Gastrocnemius medialis (tissue), 4 donors: ENCODE data around the gene GPR42. TPM values are rescaled to one million over a fixed set of nuclear protein-coding genes. Genes with fewer than 3 reads are reported as not detected.

Experiments
- ATAC-seq, 2 donors: fragments of 150-250 bp; one replicate each; pipeline ENCODE4 v1.9.1; 2016
- DNase-seq, 2 donors: peaks; one replicate each; pipeline ENCODE4 v3.0.0-alpha.2; 2019
- H3K27ac ChIP-seq, 4 donors: fragments of 200-600 bp; sonication (generic); 1 replicate in 1 of 4; 2 replicates in 3 of 4; pipeline ENCODE4 v1.5.1; 2016 to 2018; ENCODE audit warnings: mild to moderate bottlenecking in 2 of 4, moderate library complexity in 1 of 4
- H3K27me3 ChIP-seq, 3 donors: fragments of 200-600 bp; sonication (generic) in 2 of 3; 1 replicate in 1 of 3; 2 replicates in 2 of 3; pipeline versions ENCODE4 v1.5.1 to v1.6.0; 2016 to 2019; ENCODE audit warnings: mild to moderate bottlenecking in 1 of 3, moderate library complexity in 1 of 3
- H3K36me3 ChIP-seq, 2 donors: fragments of 200-600 bp; sonication (generic) in 1 of 2; one replicate each; pipeline ENCODE4 v1.5.1; 2017 to 2018
- H3K4me1 ChIP-seq, 2 donors: fragments of 200-600 bp; sonication (generic) in 1 of 2; one replicate each; pipeline ENCODE4 v1.5.1; 2016 to 2017; ENCODE audit warnings: mild to moderate bottlenecking in 2 of 2
- H3K4me3 ChIP-seq, 4 donors: fragments of 200-600 bp; sonication (generic) in 3 of 4; 1 replicate in 1 of 4; 2 replicates in 3 of 4; pipeline ENCODE4 v1.5.1; 2016 to 2019; ENCODE audit warnings: mild to moderate bottlenecking in 2 of 4
- H3K9me3 ChIP-seq, 3 donors: fragments of 200-600 bp; sonication (generic) in 2 of 3; 1 replicate in 1 of 3; 2 replicates in 2 of 3; pipeline ENCODE4 v1.5.1; 2016 to 2019
- CTCF ChIP-seq, 5 experiments: fragments of 450-650 bp in 3 of 5; fragments of 200-600 bp in 2 of 5; sonication (generic) in 2 of 5; IDR thresholded peaks in 4 of 5; conservative IDR thresholded peaks in 1 of 5; 1 replicate in 4 of 5; 2 replicates in 1 of 5; pipeline ENCODE4 v1.5.1; 2016 to 2019; ENCODE audit warnings: antibody characterized with exemption in 5 of 5, mild to moderate bottlenecking in 3 of 5, moderate library complexity in 3 of 5
- POLR2A ChIP-seq, 2 donors: fragments of 450-650 bp; IDR thresholded peaks; one replicate each; pipeline ENCODE4 v1.6.1; 2017; ENCODE audit warnings: antibody characterized with exemption in 2 of 2, mild to moderate bottlenecking in 2 of 2, moderate library complexity in 2 of 2
- in situ Hi-C, 4 donors: fragments of 200-750 bp; cut with MboI; loops; one replicate each; pipeline versions ENCODE4 v1.15.0 to v1.8.0; 2017; ENCODE audit warnings: low sequenced_read_pairs in 4 of 4
- intact Hi-C: fragments of 100-400 bp; cut with DNase I; formaldehyde crosslinking; loops from one replicate; pipeline ENCODE4 v1.15.1; 2023; ENCODE audit warnings: low total_unique reads
- total RNA-seq, 4 donors: library from RNA; depleted of rRNA; stranded (reverse); fragments of >200 nt; gene quantifications; one replicate each; pipeline versions ENCODE4 v1.1.0 to v1.2.3, GENCODE V29; 2016

The GPR42 gene
- total RNA-seq, 4 donors from 2014 or later, result not detected

- in situ Hi-C loops (loop anchor here in 1 of 4 donors (10.0 kb wide), 1 partner anchor 152 kb away; the partner anchor contains the start of gene KRTDAP), intact Hi-C loops (no loop called here)
- H3K4me1 ChIP-seq, result no peaks in the 10 kb centered on the region
- DNase-seq (no peak), ATAC-seq (no peak)
- H3K27ac ChIP-seq, result no peak overlapping the region
- no peaks in the 10 kb centered on the region for H3K36me3 ChIP-seq
- H3K9me3 ChIP-seq, result no peaks in the 10 kb centered on the region
- H3K27me3 ChIP-seq, result no peaks in the 10 kb centered on the region
- no peak overlapping the region for H3K4me3 ChIP-seq
- TF ChIP-seq CTCF (IDR thresholded peaks at IDR 0.05 in 4 of 5, conservative IDR thresholded peaks at IDR 0.05 in 1 of 5), result no peak
- TF ChIP-seq POLR2A (IDR thresholded peaks at IDR 0.05), result no peak
Observed at GRCh38 chr19:35342430-35342829, 28.4 kb upstream of the GPR42 start.

GRCh38 chr19:35344511-35345031, 26.3 kb upstream of the GPR42 start:
- no peaks in the 10 kb centered on the region for H3K36me3 ChIP-seq
- DNase-seq (no peak), ATAC-seq (no peak)
- no peaks in the 10 kb centered on the region for H3K27me3 ChIP-seq
- intact Hi-C loops (no loop called here), in situ Hi-C loops (loop anchor here in 1 of 4 donors (10.0 kb wide), 1 partner anchor 150 kb away; the partner anchor contains the start of gene KRTDAP)
- TF ChIP-seq CTCF (IDR thresholded peaks at IDR 0.05 in 4 of 5, conservative IDR thresholded peaks at IDR 0.05 in 1 of 5) (no peak), POLR2A (IDR thresholded peaks at IDR 0.05) (no peak)
- H3K4me1 ChIP-seq, result no peaks in the 10 kb centered on the region
- no peaks in the 10 kb centered on the region for H3K9me3 ChIP-seq
- H3K27ac ChIP-seq, result no peak overlapping the region
- no peak overlapping the region for H3K4me3 ChIP-seq

- in situ Hi-C loops, result loop anchor here in 1 of 4 donors (10.0 kb wide), 1 partner anchor 149 kb away; the partner anchor contains the start of gene KRTDAP
- H3K9me3 ChIP-seq, result no peaks in the 10 kb centered on the region
- ATAC-seq (no peak), DNase-seq (no peak)
- H3K4me3 ChIP-seq, result no peak overlapping the region
- TF ChIP-seq CTCF (IDR thresholded peaks at IDR 0.05 in 4 of 5, conservative IDR thresholded peaks at IDR 0.05 in 1 of 5), result no peak
- no peak for TF ChIP-seq POLR2A (IDR thresholded peaks at IDR 0.05)
- H3K36me3 ChIP-seq, result no peaks in the 10 kb centered on the region
- no peaks in the 10 kb centered on the region for H3K4me1 ChIP-seq
- H3K27me3 ChIP-seq, result no peaks in the 10 kb centered on the region
- intact Hi-C loops, result no loop called here
- H3K27ac ChIP-seq, result no peak overlapping the region
Observed at GRCh38 chr19:35345671-35346111, 25.2 kb upstream of the GPR42 start.

GRCh38 chr19:35346193-35347052, 24.4 kb upstream of the GPR42 start:
- H3K27ac ChIP-seq, result no peak overlapping the region
- no peaks in the 10 kb centered on the region for H3K9me3 ChIP-seq
- no peaks in the 10 kb centered on the region for H3K27me3 ChIP-seq
- no peak overlapping the region for H3K4me3 ChIP-seq
- TF ChIP-seq POLR2A (IDR thresholded peaks at IDR 0.05) (no peak), CTCF (IDR thresholded peaks at IDR 0.05 in 4 of 5, conservative IDR thresholded peaks at IDR 0.05 in 1 of 5) (no peak)
- DNase-seq (no peak), ATAC-seq (no peak)
- intact Hi-C loops, result no loop called here
- H3K36me3 ChIP-seq, result no peaks in the 10 kb centered on the region
- H3K4me1 ChIP-seq, result no peaks in the 10 kb centered on the region
- in situ Hi-C loops, result loop anchor here in 1 of 4 donors (10.0 kb wide), 1 partner anchor 148 kb away; the partner anchor contains the start of gene KRTDAP
